ENCODE data around the gene SPA17.

DNA sequence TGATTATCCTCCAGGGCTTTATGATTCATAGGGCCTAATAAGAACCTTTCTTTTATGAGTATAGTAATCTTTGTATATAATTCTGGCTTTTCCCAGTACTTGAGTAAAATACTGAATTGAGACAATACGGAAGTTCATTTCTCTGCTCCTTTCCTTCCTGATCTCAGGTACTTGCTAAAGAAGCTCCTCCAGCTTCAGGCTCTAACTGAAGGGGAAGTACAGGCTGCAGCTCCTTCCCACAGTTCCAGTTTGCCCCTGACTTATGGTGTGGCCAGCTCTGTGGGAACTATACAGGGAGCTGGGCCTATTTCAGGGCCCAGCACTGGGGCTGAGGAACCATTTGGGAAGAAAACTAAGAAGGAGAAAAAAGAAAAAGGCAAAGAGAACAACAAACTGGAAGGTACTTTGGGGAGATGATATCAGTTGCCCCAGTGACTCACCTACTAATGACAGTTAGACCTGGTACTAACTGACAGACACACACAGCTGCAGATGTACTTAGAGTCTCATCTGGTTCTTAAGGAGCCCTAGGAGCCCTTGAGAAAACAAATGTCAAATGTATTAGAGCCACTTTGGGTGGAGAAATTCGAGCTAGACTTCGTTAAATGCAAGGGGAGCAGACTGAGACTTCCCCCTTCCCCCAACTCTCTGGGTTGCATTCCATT, 48.1 kb upstream of the SPA17 start:
- TF ChIP-seq, protein P1, sequence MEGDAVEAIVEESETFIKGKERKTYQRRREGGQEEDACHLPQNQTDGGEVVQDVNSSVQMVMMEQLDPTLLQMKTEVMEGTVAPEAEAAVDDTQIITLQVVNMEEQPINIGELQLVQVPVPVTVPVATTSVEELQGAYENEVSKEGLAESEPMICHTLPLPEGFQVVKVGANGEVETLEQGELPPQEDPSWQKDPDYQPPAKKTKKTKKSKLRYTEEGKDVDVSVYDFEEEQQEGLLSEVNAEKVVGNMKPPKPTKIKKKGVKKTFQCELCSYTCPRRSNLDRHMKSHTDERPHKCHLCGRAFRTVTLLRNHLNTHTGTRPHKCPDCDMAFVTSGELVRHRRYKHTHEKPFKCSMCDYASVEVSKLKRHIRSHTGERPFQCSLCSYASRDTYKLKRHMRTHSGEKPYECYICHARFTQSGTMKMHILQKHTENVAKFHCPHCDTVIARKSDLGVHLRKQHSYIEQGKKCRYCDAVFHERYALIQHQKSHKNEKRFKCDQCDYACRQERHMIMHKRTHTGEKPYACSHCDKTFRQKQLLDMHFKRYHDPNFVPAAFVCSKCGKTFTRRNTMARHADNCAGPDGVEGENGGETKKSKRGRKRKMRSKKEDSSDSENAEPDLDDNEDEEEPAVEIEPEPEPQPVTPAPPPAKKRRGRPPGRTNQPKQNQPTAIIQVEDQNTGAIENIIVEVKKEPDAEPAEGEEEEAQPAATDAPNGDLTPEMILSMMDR (conservative IDR thresholded peaks at IDR 0.05; ENCODE audit: low read depth, low read length), result no peak
- TF ChIP-seq EZH2 (IDR thresholded peaks at IDR 0.05; ENCODE audit: low read length, unreplicated experiment) (no peak), EZH2phosphoT487 (IDR thresholded peaks at IDR 0.05; ENCODE audit: borderline replicate concordance, low read length) (no peak)

Measured in PC-3 (cell line).